Fibroblast of pulmonary artery (primary cell): Measurements from ENCODE around the gene PI16.

Experiments
- DNase-seq: peaks from one replicate; pipeline ENCODE4 v3.0.0-alpha.2; 2010; ENCODE audit warnings: low read depth
- H3K4me3 ChIP-seq: replicated peaks from 2 replicates; pipeline ENCODE4 v1.5.1; 2011; ENCODE audit warnings: low read depth, mild to moderate bottlenecking, control low read depth, low read length, moderate library complexity
- TF ChIP-seq, protein P1 (sequence below): IDR thresholded peaks from 2 replicates; pipeline ENCODE4 v1.5.1; 2011; ENCODE audit warnings: mild to moderate bottlenecking, control low read depth, low read length, inconsistent platforms; ENCODE audit errors: missing control alignments

The PI16 gene

DNA sequence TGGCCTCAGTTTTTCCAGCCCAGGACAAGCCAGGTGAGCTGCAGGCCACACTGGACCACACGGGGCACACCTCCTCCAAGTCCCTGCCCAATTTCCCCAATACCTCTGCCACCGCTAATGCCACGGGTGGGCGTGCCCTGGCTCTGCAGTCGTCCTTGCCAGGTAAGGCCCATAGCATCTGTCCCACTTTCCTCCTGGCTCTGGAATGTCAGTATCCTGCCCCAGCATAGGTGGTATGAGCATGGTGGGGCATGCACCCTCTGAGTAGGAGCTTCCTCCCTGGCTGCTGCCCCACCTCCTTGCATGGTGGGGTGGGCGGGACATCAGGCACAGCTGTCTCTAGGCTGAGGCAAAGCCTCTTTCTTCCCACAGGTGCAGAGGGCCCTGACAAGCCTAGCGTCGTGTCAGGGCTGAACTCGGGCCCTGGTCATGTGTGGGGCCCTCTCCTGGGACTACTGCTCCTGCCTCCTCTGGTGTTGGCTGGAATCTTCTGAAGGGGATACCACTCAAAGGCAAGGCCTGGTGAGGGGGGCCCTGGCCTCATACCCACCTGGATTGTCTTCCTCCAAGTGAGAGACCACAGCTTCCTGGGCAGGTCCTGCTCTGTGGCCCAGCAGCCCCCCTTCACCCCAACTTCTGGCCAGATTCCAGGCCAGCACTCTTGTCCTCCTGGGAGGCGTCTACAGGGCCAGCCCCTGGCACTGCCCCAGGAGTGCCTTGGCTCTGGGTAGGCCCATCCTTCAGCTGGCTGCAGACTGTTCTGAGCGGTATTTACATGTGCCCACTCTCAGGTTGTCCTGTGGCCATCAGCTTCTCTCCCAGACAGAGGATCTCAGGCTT is 9.1 kb downstream of the PI16 start:
- no peak for DNase-seq
- H3K4me3 ChIP-seq: no peak overlapping the region
- TF ChIP-seq, protein P1, sequence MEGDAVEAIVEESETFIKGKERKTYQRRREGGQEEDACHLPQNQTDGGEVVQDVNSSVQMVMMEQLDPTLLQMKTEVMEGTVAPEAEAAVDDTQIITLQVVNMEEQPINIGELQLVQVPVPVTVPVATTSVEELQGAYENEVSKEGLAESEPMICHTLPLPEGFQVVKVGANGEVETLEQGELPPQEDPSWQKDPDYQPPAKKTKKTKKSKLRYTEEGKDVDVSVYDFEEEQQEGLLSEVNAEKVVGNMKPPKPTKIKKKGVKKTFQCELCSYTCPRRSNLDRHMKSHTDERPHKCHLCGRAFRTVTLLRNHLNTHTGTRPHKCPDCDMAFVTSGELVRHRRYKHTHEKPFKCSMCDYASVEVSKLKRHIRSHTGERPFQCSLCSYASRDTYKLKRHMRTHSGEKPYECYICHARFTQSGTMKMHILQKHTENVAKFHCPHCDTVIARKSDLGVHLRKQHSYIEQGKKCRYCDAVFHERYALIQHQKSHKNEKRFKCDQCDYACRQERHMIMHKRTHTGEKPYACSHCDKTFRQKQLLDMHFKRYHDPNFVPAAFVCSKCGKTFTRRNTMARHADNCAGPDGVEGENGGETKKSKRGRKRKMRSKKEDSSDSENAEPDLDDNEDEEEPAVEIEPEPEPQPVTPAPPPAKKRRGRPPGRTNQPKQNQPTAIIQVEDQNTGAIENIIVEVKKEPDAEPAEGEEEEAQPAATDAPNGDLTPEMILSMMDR: no peak

DNA sequence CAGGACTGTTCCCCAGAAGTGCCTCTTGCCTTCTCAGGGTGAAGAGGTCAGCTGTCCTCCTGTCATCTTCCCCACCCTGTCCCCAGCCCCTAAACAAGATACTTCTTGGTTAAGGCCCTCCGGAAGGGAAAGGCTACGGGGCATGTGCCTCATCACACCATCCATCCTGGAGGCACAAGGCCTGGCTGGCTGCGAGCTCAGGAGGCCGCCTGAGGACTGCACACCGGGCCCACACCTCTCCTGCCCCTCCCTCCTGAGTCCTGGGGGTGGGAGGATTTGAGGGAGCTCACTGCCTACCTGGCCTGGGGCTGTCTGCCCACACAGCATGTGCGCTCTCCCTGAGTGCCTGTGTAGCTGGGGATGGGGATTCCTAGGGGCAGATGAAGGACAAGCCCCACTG is 9.8 kb downstream of the PI16 start:
- TF ChIP-seq, protein P1: no peak
- no peak overlapping the region for H3K4me3 ChIP-seq
- DNase-seq: no peak

- no peak overlapping the region for H3K4me3 ChIP-seq
- TF ChIP-seq, protein P1: no peak
- DNase-seq: no peak
These were observed 10.4 kb downstream of the PI16 start for GRCh38 chr6:36964908-36965307.

DNA sequence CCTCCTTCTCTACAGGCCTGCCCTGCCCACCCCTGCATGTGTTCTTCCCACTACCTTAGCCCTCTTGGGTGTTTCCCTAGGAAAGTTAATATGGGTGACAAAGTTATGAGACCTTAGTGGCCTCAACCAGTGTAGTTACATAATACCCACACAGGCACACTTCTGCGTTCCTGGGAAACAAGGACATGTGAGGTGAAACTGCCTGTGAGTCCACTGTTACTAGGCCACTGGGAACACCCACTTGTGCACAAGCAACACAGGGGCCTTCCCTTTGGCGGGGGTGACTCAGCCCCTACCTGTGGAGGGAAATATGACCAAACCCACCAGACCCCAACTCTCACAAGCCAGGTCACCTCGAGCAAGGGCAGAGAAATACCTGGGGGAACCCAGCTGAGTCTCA is 12.8 kb downstream of the PI16 start:
- DNase-seq: no peak
- H3K4me3 ChIP-seq: no peak overlapping the region
- TF ChIP-seq, protein P1: no peak

- DNase-seq: no peak
- TF ChIP-seq, protein P1: no peak
- no peak overlapping the region for H3K4me3 ChIP-seq
These were observed 13.2 kb downstream of the PI16 start for GRCh38 chr6:36967757-36968156.

- TF ChIP-seq, protein P1: no peak
- H3K4me3 ChIP-seq: no peak overlapping the region
- DNase-seq: peak; percentile 18
These were observed 13.9 kb downstream of the PI16 start for GRCh38 chr6:36968266-36968977.

GRCh38 chr6:36969240-36969691 is 14.7 kb downstream of the PI16 start:
- H3K4me3 ChIP-seq: no peak overlapping the region
- TF ChIP-seq, protein P1: no peak

More at GRCh38 chr6:36969240-36969691, 14.7 kb downstream of the PI16 start:
- DNase-seq: no peak
